HEK293 (cell line): ENCODE measurements around the gene JOSD2.

Experiments used
- KLF16 ChIP-seq: fragments of 450-650 bp; formaldehyde crosslinking; IDR thresholded peaks from 2 replicates; pipeline ENCODE4 v1.5.1; 2017; ENCODE audit warnings: missing biosample characterization, missing genetic modification characterization
- RBAK ChIP-seq: fragments of 450-650 bp; formaldehyde crosslinking; IDR thresholded peaks from 2 replicates; pipeline ENCODE4 v1.5.1; 2016; ENCODE audit warnings: missing biosample characterization, missing genetic modification characterization
- REPIN1 ChIP-seq: fragments of 450-650 bp; formaldehyde crosslinking; IDR thresholded peaks from 2 replicates; pipeline ENCODE4 v1.5.1; 2017; ENCODE audit warnings: missing biosample characterization, missing genetic modification characterization, low read depth
- YY1 ChIP-seq: fragments of 450-650 bp; formaldehyde crosslinking; IDR thresholded peaks from 2 replicates; pipeline ENCODE4 v1.5.1; 2018; ENCODE audit warnings: missing biosample characterization, missing genetic modification characterization
- ZBTB10 ChIP-seq: fragments of 450-650 bp; formaldehyde crosslinking; IDR thresholded peaks from 2 replicates; pipeline ENCODE4 v1.5.1; 2016; ENCODE audit warnings: missing biosample characterization, missing genetic modification characterization
- ZNF174 ChIP-seq: fragments of 450-650 bp; formaldehyde crosslinking; IDR thresholded peaks from 2 replicates; pipeline ENCODE4 v1.5.0; 2017; ENCODE audit warnings: missing biosample characterization, mild to moderate bottlenecking, missing genetic modification characterization
- ZNF2 ChIP-seq: fragments of 450-650 bp; formaldehyde crosslinking; IDR thresholded peaks from 2 replicates; pipeline ENCODE4 v1.5.1; 2016; ENCODE audit warnings: missing biosample characterization, missing genetic modification characterization
- ZNF48 ChIP-seq: fragments of 450-650 bp; formaldehyde crosslinking; IDR thresholded peaks from 2 replicates; pipeline ENCODE4 v1.5.1; 2016; ENCODE audit warnings: missing biosample characterization, missing genetic modification characterization
- ZNF585B ChIP-seq: fragments of 450-650 bp; formaldehyde crosslinking; IDR thresholded peaks from 2 replicates; pipeline ENCODE4 v1.5.1; 2016; ENCODE audit warnings: missing biosample characterization, missing genetic modification characterization
- ZNF776 ChIP-seq: fragments of 450-650 bp; formaldehyde crosslinking; IDR thresholded peaks from 2 replicates; pipeline ENCODE4 v1.5.0; 2017; ENCODE audit warnings: missing biosample characterization, missing genetic modification characterization, borderline replicate concordance
- ZNF830 ChIP-seq: fragments of 450-650 bp; IDR thresholded peaks from 2 replicates; pipeline ENCODE4 v1.5.0; 2018; ENCODE audit warnings: missing biosample characterization, missing genetic modification characterization, low read depth, mild to moderate bottlenecking, moderate library complexity
- TF ChIP-seq, protein P1 (sequence below): sonication (generic); formaldehyde crosslinking; IDR thresholded peaks from 2 replicates; pipeline ENCODE4 v1.8.1; 2022; ENCODE audit warnings: mild to moderate bottlenecking, moderate library complexity, missing genetic modification reagents
- TF ChIP-seq, protein P2 (sequence below): fragments of 450-650 bp; formaldehyde crosslinking; IDR thresholded peaks from 2 replicates; pipeline ENCODE4 v1.5.1; 2016; ENCODE audit warnings: missing biosample characterization, missing genetic modification characterization

DNA sequence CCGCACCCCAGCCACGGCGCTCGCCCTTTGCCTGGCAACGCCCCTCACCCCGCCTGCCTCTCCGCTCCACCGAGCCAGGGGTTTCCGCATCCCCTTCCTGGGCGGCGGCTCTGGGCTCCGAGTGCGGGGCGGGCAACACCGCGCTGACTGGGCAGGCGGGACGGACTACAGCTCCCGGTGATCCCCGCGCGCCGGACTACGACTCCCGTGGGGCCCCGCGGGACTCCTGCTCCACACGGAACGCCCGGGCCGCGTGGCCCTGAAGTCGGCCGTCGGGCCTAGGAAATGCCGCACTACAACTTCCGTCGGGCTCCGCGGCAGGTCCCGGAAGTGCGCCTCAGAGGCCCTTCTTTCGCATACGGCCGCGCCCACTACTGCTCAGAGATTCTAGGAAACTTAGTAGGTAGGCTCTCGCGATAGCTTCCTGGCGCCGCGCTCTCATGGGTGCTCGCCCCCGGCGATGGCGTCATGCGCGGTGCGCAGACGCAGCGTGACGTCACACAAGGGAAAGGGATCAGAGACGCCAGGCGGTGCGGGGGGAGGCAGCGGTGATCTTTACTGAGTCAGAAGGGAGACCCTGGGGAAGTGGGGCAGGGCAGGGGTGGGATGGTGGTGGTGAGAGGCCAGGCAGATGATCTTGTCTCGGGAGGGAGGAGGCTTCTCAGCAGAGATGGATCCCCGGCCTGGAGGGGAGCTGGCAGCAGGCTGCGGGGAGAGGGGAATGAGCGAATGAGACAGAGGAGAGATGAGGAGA lies at the start of gene JOSD2:
- no peak for TF ChIP-seq ZNF48 (tag by site-specific recombination)
- no peak for TF ChIP-seq REPIN1
- TF ChIP-seq ZBTB10, result peak; percentile 84
- TF ChIP-seq, protein P1, sequence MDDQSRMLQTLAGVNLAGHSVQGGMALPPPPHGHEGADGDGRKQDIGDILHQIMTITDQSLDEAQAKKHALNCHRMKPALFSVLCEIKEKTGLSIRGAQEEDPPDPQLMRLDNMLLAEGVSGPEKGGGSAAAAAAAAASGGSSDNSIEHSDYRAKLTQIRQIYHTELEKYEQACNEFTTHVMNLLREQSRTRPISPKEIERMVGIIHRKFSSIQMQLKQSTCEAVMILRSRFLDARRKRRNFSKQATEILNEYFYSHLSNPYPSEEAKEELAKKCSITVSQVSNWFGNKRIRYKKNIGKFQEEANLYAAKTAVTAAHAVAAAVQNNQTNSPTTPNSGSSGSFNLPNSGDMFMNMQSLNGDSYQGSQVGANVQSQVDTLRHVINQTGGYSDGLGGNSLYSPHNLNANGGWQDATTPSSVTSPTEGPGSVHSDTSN (CRISPR knock-in tag), result no peak; the same call in 1 of the 2 replicates
- TF ChIP-seq ZNF585B, result no peak
- no peak for TF ChIP-seq ZNF776 (tag by site-specific recombination)
- TF ChIP-seq, protein P2, sequence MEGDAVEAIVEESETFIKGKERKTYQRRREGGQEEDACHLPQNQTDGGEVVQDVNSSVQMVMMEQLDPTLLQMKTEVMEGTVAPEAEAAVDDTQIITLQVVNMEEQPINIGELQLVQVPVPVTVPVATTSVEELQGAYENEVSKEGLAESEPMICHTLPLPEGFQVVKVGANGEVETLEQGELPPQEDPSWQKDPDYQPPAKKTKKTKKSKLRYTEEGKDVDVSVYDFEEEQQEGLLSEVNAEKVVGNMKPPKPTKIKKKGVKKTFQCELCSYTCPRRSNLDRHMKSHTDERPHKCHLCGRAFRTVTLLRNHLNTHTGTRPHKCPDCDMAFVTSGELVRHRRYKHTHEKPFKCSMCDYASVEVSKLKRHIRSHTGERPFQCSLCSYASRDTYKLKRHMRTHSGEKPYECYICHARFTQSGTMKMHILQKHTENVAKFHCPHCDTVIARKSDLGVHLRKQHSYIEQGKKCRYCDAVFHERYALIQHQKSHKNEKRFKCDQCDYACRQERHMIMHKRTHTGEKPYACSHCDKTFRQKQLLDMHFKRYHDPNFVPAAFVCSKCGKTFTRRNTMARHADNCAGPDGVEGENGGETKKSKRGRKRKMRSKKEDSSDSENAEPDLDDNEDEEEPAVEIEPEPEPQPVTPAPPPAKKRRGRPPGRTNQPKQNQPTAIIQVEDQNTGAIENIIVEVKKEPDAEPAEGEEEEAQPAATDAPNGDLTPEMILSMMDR, result no peak
- TF ChIP-seq YY1 (tag by site-specific recombination), result 0 out of 2 replicates have a peak, but pooled peaks have one; percentile 23
- TF ChIP-seq RBAK, result no peak
- TF ChIP-seq KLF16 (tag by site-specific recombination), result peak; percentile 93
- TF ChIP-seq ZNF2 (tag by site-specific recombination), result 0 out of 2 replicates have a peak, but pooled peaks have one; percentile 70
- no peak for TF ChIP-seq ZNF174 (tag by site-specific recombination)
- TF ChIP-seq ZNF830 (tag by site-specific recombination), result no peak
